Left lung (tissue), 10 donors: ENCODE measurements around the gene MET. TPM values are rescaled to one million over a fixed set of nuclear protein-coding genes. Genes with fewer than 3 reads are reported as not detected.

Source experiments
- ATAC-seq: fragments of 200-7000 bp; cut with Tn5 transposase; one replicate; pipeline ENCODE4 v1.9.1; 2020; ENCODE audit warnings: moderate library complexity
- DNase-seq, 4 donors: peaks; one replicate each; pipeline ENCODE4 v3.0.0-alpha.2; 2013 to 2020
- H3K27ac ChIP-seq, 2 donors: fragments of 200-600 bp; sonication (generic) in 1 of 2; one replicate each; pipeline versions ENCODE4 v1.5.0 to v1.8.0; 2020 to 2021
- H3K27me3 ChIP-seq, 2 donors: fragments of 200-600 bp; sonication (generic) in 1 of 2; one replicate each; pipeline versions ENCODE4 v1.5.0 to v1.8.0; 2020 to 2021
- H3K36me3 ChIP-seq, 2 donors: fragments of 200-600 bp; sonication (generic) in 1 of 2; one replicate each; pipeline versions ENCODE4 v1.5.0 to v1.8.0; 2020 to 2021
- H3K4me1 ChIP-seq, 2 donors: fragments of 200-600 bp; one replicate each; pipeline ENCODE4 v1.8.0; 2021
- H3K4me3 ChIP-seq, 2 donors: fragments of 200-600 bp; sonication (generic) in 1 of 2; one replicate each; pipeline versions ENCODE4 v1.5.0 to v1.8.0; 2020 to 2021; ENCODE audit warnings: mild to moderate bottlenecking in 1 of 2
- H3K9me3 ChIP-seq, 2 donors: fragments of 200-600 bp; sonication (generic) in 1 of 2; one replicate each; pipeline versions ENCODE4 v1.5.0 to v1.8.0; 2020 to 2021
- CTCF ChIP-seq, 2 donors: fragments of 200-600 bp; sonication (generic) in 1 of 2; IDR thresholded peaks; one replicate each; pipeline versions ENCODE4 v1.5.0 to v1.8.0; 2021; ENCODE audit warnings: antibody characterized with exemption in 2 of 2
- intact Hi-C, 2 donors: fragments of 100-400 bp; cut with DNase I; formaldehyde crosslinking; loops; one replicate each; pipeline versions ENCODE4 v1.11.2 to v1.14.2; 2022
- polyA plus RNA-seq, 6 donors: library from polyadenylated mRNA; unstranded; fragments of 120-200 nt; gene quantifications; one replicate each; pipeline ENCODE4 v1.2.1, GENCODE V29; 2013; ENCODE audit not compliant: insufficient read length in 6 of 6
- total RNA-seq, 2 donors: library from RNA; stranded (reverse); fragmentation: NEBNext Ultra II Directional; extraction: Animal tissue kit (Norgen Biotek cat#: 25700); gene quantifications; one replicate each; pipeline ENCODE4 v1.2.1, GENCODE V29; 2021
- donor health status: DM: no; HTN: yes; CAD: no.
- donor health status: DM: no; HTN: no; CAD: no.

The MET gene
- total and polyA plus RNA-seq, 8 donors = 24.7 to 89.3 (median 32.1) TPM

- Histone ChIP-seq H3K36me3 (no peaks in the 10 kb centered on the region), H3K27me3 (no peaks in the 10 kb centered on the region), H3K27ac (no peak overlapping the region), H3K4me3 (no peak overlapping the region), H3K4me1 (no peaks in the 10 kb centered on the region), H3K9me3 (no peaks in the 10 kb centered on the region)
- no peak for ATAC-seq
- intact Hi-C loops = no loop called here
- no peak for DNase-seq
- no peak for TF ChIP-seq CTCF (IDR thresholded peaks at IDR 0.05)
These were observed 157.5 kb downstream of the MET start for GRCh38 chr7:116829493-116829892.

- Histone ChIP-seq H3K9me3 (no peaks in the 10 kb centered on the region), H3K27me3 (no peaks in the 10 kb centered on the region), H3K36me3 (no peaks in the 10 kb centered on the region), H3K4me1 (no peaks in the 10 kb centered on the region), H3K27ac (no peak overlapping the region), H3K4me3 (no peak overlapping the region)
- intact Hi-C loops = no loop called here
- ATAC-seq (no peak), DNase-seq (no peak)
- TF ChIP-seq CTCF (IDR thresholded peaks at IDR 0.05) = no peak
These were observed 160.7 kb downstream of the MET start for GRCh38 chr7:116832692-116833091.

GRCh38 chr7:116834815-116835504 is 163.0 kb downstream of the MET start:
- H3K9me3 ChIP-seq = no peaks in the 10 kb centered on the region
- TF ChIP-seq CTCF (IDR thresholded peaks at IDR 0.05) = no peak

GRCh38 chr7:116836048-116836447 is 164.1 kb downstream of the MET start:
- no peaks in the 10 kb centered on the region for H3K36me3 ChIP-seq
- no peak overlapping the region for H3K27ac ChIP-seq
- no peak for DNase-seq
- no peaks in the 10 kb centered on the region for H3K9me3 ChIP-seq
- intact Hi-C loops = no loop called here
- no peaks in the 10 kb centered on the region for H3K4me1 ChIP-seq
- no peak for TF ChIP-seq CTCF (IDR thresholded peaks at IDR 0.05)
- H3K4me3 ChIP-seq = no peak overlapping the region
- no peaks in the 10 kb centered on the region for H3K27me3 ChIP-seq
- no peak for ATAC-seq

More at GRCh38 chr7:116834815-116835504, 163.0 kb downstream of the MET start:
- intact Hi-C loops = no loop called here
- Histone ChIP-seq H3K36me3 (no peaks in the 10 kb centered on the region), H3K4me1 (no peaks in the 10 kb centered on the region), H3K27me3 (no peaks in the 10 kb centered on the region), H3K4me3 (no peak overlapping the region), H3K27ac (no peak overlapping the region)
- DNase-seq (no peak), ATAC-seq (no peak)

- no peaks in the 10 kb centered on the region for H3K36me3 ChIP-seq
- no peak overlapping the region for H3K4me3 ChIP-seq
- H3K4me1 ChIP-seq = no peaks in the 10 kb centered on the region
- TF ChIP-seq CTCF (IDR thresholded peaks at IDR 0.05) = no peak
- no peak for DNase-seq
- intact Hi-C loops = no loop called here
- no peak overlapping the region for H3K27ac ChIP-seq
- H3K27me3 ChIP-seq = no peaks in the 10 kb centered on the region
- no peaks in the 10 kb centered on the region for H3K9me3 ChIP-seq
- no peak for ATAC-seq
These were observed 164.9 kb downstream of the MET start for GRCh38 chr7:116836911-116837310.
